Esophagus muscularis mucosa (tissue), 3 donors: ENCODE data around the gene TXNL4A.

Experiments
- CTCF ChIP-seq, 3 experiments: fragments of 200-600 bp in 2 of 3; fragments of 450-650 bp in 1 of 3; sonication (generic) in 2 of 3; IDR thresholded peaks; one replicate each; pipeline ENCODE4 v1.5.1; 2017 to 2019; ENCODE audit warnings: antibody characterized with exemption in 3 of 3, mild to moderate bottlenecking in 2 of 3, moderate library complexity in 1 of 3
- POLR2A ChIP-seq: fragments of 450-650 bp; IDR thresholded peaks from one replicate; pipeline ENCODE4 v1.6.1; 2017; ENCODE audit warnings: antibody characterized with exemption, moderate library complexity, mild to moderate bottlenecking, low read depth
- POLR2AphosphoS5 ChIP-seq, 2 donors: sonication (generic); formaldehyde crosslinking; IDR thresholded peaks; one replicate each; pipeline ENCODE4 v1.6.1; 2017; ENCODE audit warnings: antibody characterized with exemption in 2 of 2

DNA sequence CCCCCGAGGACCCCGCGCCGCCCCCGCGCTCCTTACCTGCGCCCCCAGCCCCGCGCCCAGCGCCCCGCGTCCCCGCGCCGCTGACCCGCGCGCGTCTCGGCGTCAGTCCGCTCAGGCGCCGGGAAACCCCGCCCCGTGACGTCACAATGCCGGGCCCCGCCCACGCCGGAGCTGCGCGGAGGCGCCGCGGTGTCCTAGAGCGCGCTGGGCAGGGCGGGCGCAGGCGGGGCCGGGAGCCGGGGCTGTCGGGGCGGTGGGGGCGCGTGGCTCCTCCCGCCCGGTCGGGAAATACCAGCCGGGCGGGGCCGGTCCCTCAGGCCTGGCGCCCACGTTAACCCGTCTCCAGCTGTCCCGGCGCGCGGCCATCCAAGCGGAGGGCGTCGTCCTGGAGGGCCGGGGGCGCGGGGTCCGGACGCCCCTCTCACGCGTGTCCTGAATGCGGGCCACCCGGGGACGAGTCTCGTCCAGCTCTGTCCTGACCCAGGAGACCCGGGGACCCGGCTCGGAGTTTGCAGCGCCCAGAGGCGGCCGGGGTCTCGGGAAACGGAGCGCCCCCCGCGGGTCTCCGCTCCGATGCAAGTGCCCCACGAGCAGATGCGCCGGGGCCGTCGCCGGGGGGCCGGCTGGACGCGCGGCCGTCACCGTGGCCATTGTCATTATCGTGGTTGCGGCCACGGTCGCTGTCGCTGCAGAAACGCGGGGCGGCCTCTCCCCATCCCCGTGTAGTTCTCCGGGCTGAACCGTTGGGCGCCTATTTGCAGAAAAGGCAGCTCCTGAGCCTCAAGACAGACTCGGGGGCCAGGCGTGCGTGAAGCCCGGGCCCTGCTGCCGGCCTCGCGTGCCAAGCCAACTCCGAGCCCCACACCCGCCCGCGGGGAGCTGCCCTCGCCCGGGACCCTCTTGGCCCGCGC, 36.6 kb downstream of the TXNL4A start, which contains the start of gene SLC66A2:
- peak in 1 of 3 experiments; percentile 8 for TF ChIP-seq CTCF (IDR thresholded peaks at IDR 0.05)
- TF ChIP-seq POLR2A = no peak
- TF ChIP-seq POLR2AphosphoS5 (IDR thresholded peaks at IDR 0.05) = peak; percentile 76 to 83
